ENCODE data around the gene CLDN1. TPM values are rescaled to one million over a fixed set of nuclear protein-coding genes. Genes with fewer than 3 reads are reported as not detected.

Gene CLDN1
- total and polyA plus RNA-seq, 2 of the 8 experiments (the other 6 are each of a cell fraction or from before 2014, with no cell fraction given), result 3.1 to 6.1 TPM

DNA sequence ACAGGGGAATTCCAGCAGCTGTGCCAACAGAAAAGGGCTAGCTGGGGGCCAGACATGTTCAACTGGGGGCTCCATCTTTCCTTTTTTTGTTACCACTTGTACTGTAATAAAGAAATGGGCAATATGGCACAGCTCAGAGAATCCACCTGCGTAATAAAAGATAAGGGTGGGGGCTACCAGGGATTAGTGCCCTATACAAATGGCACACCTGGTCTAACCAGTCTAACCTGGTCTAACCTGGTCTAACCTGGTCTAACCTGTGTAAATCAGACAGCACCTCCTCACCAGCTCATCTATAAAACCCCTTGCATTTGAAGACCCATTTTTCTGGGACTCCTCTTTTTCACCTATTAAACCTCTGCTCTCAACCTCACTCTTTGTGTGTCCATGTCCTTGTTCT lies 39.5 kb upstream of the CLDN1 start:
- Histone ChIP-seq H3K9ac (replicated peaks in 1 of 4; ENCODE audit: extremely low read depth in 1 of 4, low read depth in 3 of 4, low read length in 3 of 4) (no peak overlapping the region), H2BK15ac (ENCODE audit: low read length) (no peak overlapping the region), H2BK20ac (ENCODE audit: low read length) (no peak overlapping the region; the same call in 1 of the 2 replicates), H3K79me2 (ENCODE audit: control insufficient read depth in 1 of 2, insufficient read depth in 2 of 2, low read length in 2 of 2) (no peaks in the 10 kb centered on the region), H3K79me1 (ENCODE audit: low read depth, low read length) (no peaks in the 10 kb centered on the region), H3K18ac (ENCODE audit: extremely low read depth, low read length) (no peak overlapping the region; the same call in 1 of the 2 replicates), H3K4me3 (ENCODE audit: extremely low read depth in 1 of 4, insufficient read depth in 2 of 4, low read depth in 3 of 4, low read length in 4 of 4) (no peak overlapping the region), H4K5ac (ENCODE audit: insufficient read length, low read depth, low read length) (no peak overlapping the region), H3K27ac (ENCODE audit: low read depth, low read length) (no peak overlapping the region), H3K23ac (ENCODE audit: insufficient read length) (no peak overlapping the region), H2BK12ac (ENCODE audit: low read depth, low read length) (peak overlapping the region; percentile 13; the same call in 1 of the 2 replicates), H3K23me2 (ENCODE audit: low read depth, low read length) (no peaks in the 10 kb centered on the region), H3K9me3 (ENCODE audit: insufficient read depth in 2 of 2, low read depth in 1 of 2, low read length in 1 of 2) (no peaks in the 10 kb centered on the region), H2AK5ac (ENCODE audit: low read depth, low read length) (no peak overlapping the region), H3K56ac (replicated peaks; ENCODE audit: insufficient read length, low read depth, low read length) (no peak overlapping the region), H3K14ac (ENCODE audit: insufficient read length) (no peak overlapping the region), H4K91ac (replicated peaks; ENCODE audit: insufficient read length, low read length) (no peak overlapping the region), H2BK5ac (ENCODE audit: low read depth, low read length) (peak overlapping the region; percentile 46; the same call in 1 of the 2 replicates), H3K36me3 (ENCODE audit: control insufficient read depth in 2 of 4, insufficient read depth in 4 of 4, low read length in 3 of 4) (no peaks in the 10 kb centered on the region), H4K8ac (ENCODE audit: extremely low read depth, insufficient read depth, low read length) (no peak overlapping the region), H4K20me1 (replicated peaks in 1 of 2; ENCODE audit: control insufficient read depth in 1 of 2, insufficient read depth in 2 of 2, low read length in 2 of 2) (no peaks in the 10 kb centered on the region), H3K4me2 (ENCODE audit: insufficient read depth in 1 of 2, low read depth in 2 of 2, low read length in 2 of 2) (peak overlapping the region; percentile 27 to 65; a peak in 2 of 4 replicates), H3K4me1 (replicated peaks in 1 of 4; ENCODE audit: control insufficient read depth in 3 of 4, insufficient read depth in 4 of 4, low read length in 3 of 4) (peaks cover 0 to 9% (median 2%) of the 10 kb centered on the region in 4 experiments; a peak in 2 of 7 replicates), H2AFZ (ENCODE audit: low read length) (no peak overlapping the region), H3K27me3 (replicated peaks in 1 of 4; ENCODE audit: control insufficient read depth in 3 of 4, extremely low read depth in 1 of 4, insufficient read depth in 3 of 4, low read length in 3 of 4) (no peaks in the 10 kb centered on the region; a peak in 1 of 7 replicates), H3K4ac (replicated peaks; ENCODE audit: insufficient read length, low read depth, low read length) (no peak overlapping the region), H2BK120ac (replicated peaks; ENCODE audit: low read depth, low read length) (peak overlapping the region; percentile 7)
- DNase-seq (ENCODE audit: low read depth in 1 of 2, low spot score in 2 of 2) (no peak), FAIRE-seq (no peak)
- 94% methylated on average over 1 of the region's 1 CpG; no CpG with 5 or more reads in 1 of the 2 experiments for WGBS, 2 experiments (ENCODE audit: extremely low coverage in 1 of 2, insufficient coverage in 1 of 2, insufficient read length in 1 of 2, insufficient replicate concordance in 2 of 2, low coverage in 1 of 2, low lambda C conversion rate in 2 of 2, missing lambda C conversion rate in 1 of 2)
- CTCF ChIA-PET (ENCODE audit: partially characterized antibody), result interaction anchor here (0.8 to 2.5 kb wide), 8 partner anchors 10 to 402 kb away, joined by 3 to 9 read pairs (median 4); partner anchors contain the start of gene CLDN1
- no peak for TF ChIP-seq JUN (IDR thresholded peaks at IDR 0.05; ENCODE audit: low read depth, low read length)
- no peak for TF ChIP-seq RBBP5 (IDR thresholded peaks at IDR 0.05; ENCODE audit: borderline replicate concordance, low read depth, low read length)
- no peak for TF ChIP-seq TBP (IDR thresholded peaks at IDR 0.05; ENCODE audit: low read depth, low read length)
- TF ChIP-seq, protein P1, sequence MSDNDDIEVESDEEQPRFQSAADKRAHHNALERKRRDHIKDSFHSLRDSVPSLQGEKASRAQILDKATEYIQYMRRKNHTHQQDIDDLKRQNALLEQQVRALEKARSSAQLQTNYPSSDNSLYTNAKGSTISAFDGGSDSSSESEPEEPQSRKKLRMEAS (IDR thresholded peaks at IDR 0.05), result no peak
- no peak for TF ChIP-seq ASH2L (IDR thresholded peaks at IDR 0.05; ENCODE audit: low read length)
- no peak for TF ChIP-seq JUND (IDR thresholded peaks at IDR 0.05; ENCODE audit: low read length)
- no peak for TF ChIP-seq SP2 (IDR thresholded peaks at IDR 0.05; ENCODE audit: low read length)
- no peak for TF ChIP-seq PHF8 (conservative IDR thresholded peaks at IDR 0.05; ENCODE audit: low read depth, low read length)
- TF ChIP-seq TAF7 (optimal IDR thresholded peaks at IDR 0.05; ENCODE audit: borderline replicate concordance, low read depth, low read length), result no peak
- TF ChIP-seq SIN3A (conservative IDR thresholded peaks at IDR 0.05 in 1 of 2, IDR thresholded peaks at IDR 0.05 in 1 of 2; ENCODE audit: low read depth in 1 of 2, low read length in 2 of 2), result no peak
- TF ChIP-seq RAD21 (IDR thresholded peaks at IDR 0.05 in 1 of 2, conservative IDR thresholded peaks at IDR 0.05 in 1 of 2; ENCODE audit: low read depth in 2 of 2, low read length in 2 of 2), result no peak
- no peak for TF ChIP-seq NRF1 (IDR thresholded peaks at IDR 0.05; ENCODE audit: low read depth, low read length)
- no peak for TF ChIP-seq TCF12 (IDR thresholded peaks at IDR 0.05; ENCODE audit: low read depth, low read length)
- TF ChIP-seq TEAD4 (IDR thresholded peaks at IDR 0.05; ENCODE audit: low read depth, low read length), result no peak
- POLR2A ChIA-PET (ENCODE audit: partially characterized antibody), result no interaction called here

Measured in H1 (cell line).